GM18499 (cell line): ENCODE measurements around the gene KMT5C.

Experiments
- ATAC-seq: cut with Tn5 transposase; IDR thresholded peaks from one replicate; pipeline ENCODE4 v1.9.1; 2021; ENCODE audit warnings: moderate number of reproducible peaks; ENCODE audit not compliant: insufficient read depth, unreplicated experiment

The KMT5C gene

GRCh38 chr19:55362990-55363716 is 23.5 kb downstream of the KMT5C start, which contains the start of gene GARIN5B:
Gene GARIN5B, minus strand, starts transcription at chr19:55363260. Its CDS starts 194 bp downstream, at chr19:55363066.
- no peak for ATAC-seq

- ATAC-seq, result no peak
These were observed 25.6 kb downstream of the KMT5C start for GRCh38 chr19:55365245-55365644.

- ATAC-seq, result no peak
These were observed 26.3 kb downstream of the KMT5C start for GRCh38 chr19:55365964-55366363.

GRCh38 chr19:55366790-55367189 is 27.1 kb downstream of the KMT5C start:
- no peak for ATAC-seq

GRCh38 chr19:55368106-55368505 is 28.4 kb downstream of the KMT5C start:
- ATAC-seq, result no peak

GRCh38 chr19:55368701-55369563 is 29.3 kb downstream of the KMT5C start:
- ATAC-seq, result no peak

- ATAC-seq, result no peak
These were observed 30.1 kb downstream of the KMT5C start for GRCh38 chr19:55369653-55370304.

GRCh38 chr19:55370305-55370988 is 30.8 kb downstream of the KMT5C start, which contains the start of gene IL11:
Gene IL11, minus strand, starts transcription at chr19:55370463. Its CDS starts 153 bp downstream, at chr19:55370310.
- ATAC-seq, result no peak

GRCh38 chr19:55372316-55373081 is 32.8 kb downstream of the KMT5C start:
- ATAC-seq, result no peak

- ATAC-seq, result no peak
These were observed 33.8 kb downstream of the KMT5C start for GRCh38 chr19:55373306-55373992.

- no peak for ATAC-seq
These were observed 34.5 kb downstream of the KMT5C start for GRCh38 chr19:55373993-55374757.

GRCh38 chr19:55376241-55376933 is 36.7 kb downstream of the KMT5C start, which contains the start of gene TMEM190:
Gene TMEM190, plus strand, starts transcription at chr19:55376826. Its CDS starts 28 bp downstream, at chr19:55376854.
- ATAC-seq, result no peak

- no peak for ATAC-seq
These were observed 37.9 kb downstream of the KMT5C start for GRCh38 chr19:55377356-55378131.

- no peak for ATAC-seq
These were observed 39.5 kb downstream of the KMT5C start for GRCh38 chr19:55379174-55379573.

- no peak for ATAC-seq
These were observed 42.3 kb downstream of the KMT5C start for GRCh38 chr19:55382013-55382412.

GRCh38 chr19:55382522-55383054 is 42.9 kb downstream of the KMT5C start:
- ATAC-seq, result no peak
